K562 (cell line): ENCODE results near the gene TEAD3. TPM values are rescaled to one million over a fixed set of nuclear protein-coding genes. Genes with fewer than 3 reads are reported as not detected.

ENCODE experiments used
- ARHGAP35 ChIP-seq: fragments of 450-650 bp; IDR thresholded peaks from 2 replicates; pipeline ENCODE4 v1.6.1; 2018; ENCODE audit not compliant: partially characterized antibody
- ETV6 ChIP-seq, 3 experiments: fragments of 150-350 bp in 1 of 3; sonication (generic) in 1 of 3; formaldehyde crosslinking in 1 of 3; IDR thresholded peaks; 2 replicates each; pipeline versions ENCODE4 v1.6.1 to v1.8.0; 2014 to 2022; ENCODE audit warnings: borderline replicate concordance in 2 of 3, low read depth in 2 of 3, antibody characterized with exemption in 1 of 3, low read length in 1 of 3, mild to moderate bottlenecking in 1 of 3, missing genetic modification reagents in 1 of 3
- GTF2A2 ChIP-seq: IDR thresholded peaks from 2 replicates; pipeline ENCODE4 v1.6.1; 2016; ENCODE audit warnings: mild to moderate bottlenecking, missing genetic modification characterization, missing compliant biosample characterization
- HDAC1 ChIP-seq, 2 experiments: fragments of 450-650 bp; IDR thresholded peaks; 2 replicates each; pipeline ENCODE4 v1.6.1; 2016 to 2017; ENCODE audit warnings: inconsistent platforms in 1 of 2, mild to moderate bottlenecking in 1 of 2, moderate library complexity in 1 of 2
- HMGN3 ChIP-seq: IDR thresholded peaks from 2 replicates; pipeline ENCODE4 v1.6.1; 2011; ENCODE audit warnings: borderline replicate concordance, low read depth, mild to moderate bottlenecking, mixed read lengths, low read length; ENCODE audit not compliant: insufficient read length; ENCODE audit errors: extremely low read depth
- MCM2 ChIP-seq: fragments of 450-650 bp; IDR thresholded peaks from 2 replicates; pipeline ENCODE4 v1.6.1; 2017; ENCODE audit warnings: low read depth, mild to moderate bottlenecking
- MED1 ChIP-seq: sonication (generic); formaldehyde crosslinking; IDR thresholded peaks from 2 replicates; pipeline ENCODE4 v1.8.1; 2023; ENCODE audit warnings: missing genetic modification reagents, borderline replicate concordance
- MTF1 ChIP-seq: fragments of 250-450 bp; sonication (Bioruptor Pico); IDR thresholded peaks from 2 replicates; pipeline ENCODE4 v1.9.0; 2021; ENCODE audit warnings: moderate library complexity, mild to moderate bottlenecking, inconsistent platforms, borderline replicate concordance
- NFRKB ChIP-seq: fragments of 450-650 bp; IDR thresholded peaks from 2 replicates; pipeline ENCODE4 v1.6.1; 2016; ENCODE audit warnings: low read depth
- NR2C2 ChIP-seq, 2 experiments: fragments of 200-800 bp in 1 of 2; sonication (Bioruptor generic) in 1 of 2; sonication (generic) in 1 of 2; formaldehyde crosslinking in 1 of 2; IDR thresholded peaks; 2 replicates each; pipeline versions ENCODE4 v1.6.1 to v1.8.0; 2016 to 2022; ENCODE audit warnings: mild to moderate bottlenecking in 1 of 2, missing compliant biosample characterization in 1 of 2, missing genetic modification characterization in 1 of 2, missing genetic modification reagents in 1 of 2
- POLR2B ChIP-seq: fragments of 450-650 bp; IDR thresholded peaks from 2 replicates; pipeline ENCODE4 v1.6.1; 2018; ENCODE audit warnings: low read depth; ENCODE audit not compliant: partially characterized antibody
- POU5F1 ChIP-seq: fragments of 150-350 bp; IDR thresholded peaks from 2 replicates; pipeline ENCODE4 v1.6.1; 2014; ENCODE audit warnings: borderline replicate concordance, low read length, low read depth, mild to moderate bottlenecking; ENCODE audit not compliant: partially characterized antibody
- RBFOX2 ChIP-seq: fragments of 200-400 bp; formaldehyde crosslinking; IDR thresholded peaks from 2 replicates; pipeline ENCODE4 v1.6.1; 2017; ENCODE audit warnings: low read depth, mild to moderate bottlenecking, low read length, moderate library complexity
- RBM17 ChIP-seq: fragments of 200-400 bp; formaldehyde crosslinking; IDR thresholded peaks from 2 replicates; pipeline ENCODE4 v1.6.1; 2017; ENCODE audit warnings: low read depth, mild to moderate bottlenecking, low read length, borderline replicate concordance
- STAG1 ChIP-seq: sonication (generic); formaldehyde crosslinking; IDR thresholded peaks from 2 replicates; pipeline ENCODE4 v1.5.0; 2020; ENCODE audit warnings: missing genetic modification reagents, borderline replicate concordance
- TAL1 ChIP-seq: fragments of 450-650 bp; IDR thresholded peaks from 2 replicates; pipeline ENCODE4 v1.6.1; 2016; ENCODE audit warnings: mild to moderate bottlenecking
- TCF7 ChIP-seq: sonication (generic); IDR thresholded peaks from 2 replicates; pipeline ENCODE4 v1.6.1; 2016; ENCODE audit warnings: antibody characterized with exemption, borderline replicate concordance
- TFAM ChIP-seq: fragments of 250-450 bp; sonication (Bioruptor Pico); conservative IDR thresholded peaks from 2 replicates; pipeline ENCODE4 v1.5.0; 2021; ENCODE audit warnings: mild to moderate bottlenecking, moderate library complexity
- XRCC5 ChIP-seq: fragments of 200-400 bp; formaldehyde crosslinking; IDR thresholded peaks from 2 replicates; pipeline ENCODE4 v1.6.1; 2017; ENCODE audit warnings: low read depth, mild to moderate bottlenecking, low read length
- YBX1 ChIP-seq: fragments of 450-650 bp; IDR thresholded peaks from 2 replicates; pipeline ENCODE4 v1.7.1; 2016; ENCODE audit warnings: mild to moderate bottlenecking
- ZFP1 ChIP-seq: fragments of 450-650 bp; formaldehyde crosslinking; IDR thresholded peaks from 2 replicates; pipeline ENCODE4 v1.4.0; 2020; ENCODE audit warnings: mild to moderate bottlenecking, mixed read lengths
- ZMIZ1 ChIP-seq, 2 experiments: fragments of 150-350 bp in 1 of 2; IDR thresholded peaks; 2 replicates each; pipeline ENCODE4 v1.6.1; 2012 to 2016; ENCODE audit warnings: low read depth in 2 of 2, low read length in 2 of 2, mild to moderate bottlenecking in 1 of 2, moderate library complexity in 1 of 2
- ZNF551 ChIP-seq: fragments of 250-450 bp; sonication (Bioruptor Pico); IDR thresholded peaks from 2 replicates; pipeline ENCODE4 v1.5.0; 2021; ENCODE audit warnings: mild to moderate bottlenecking, moderate library complexity
- ZNF76 ChIP-seq: fragments of 250-450 bp; sonication (Bioruptor Pico); IDR thresholded peaks from 2 replicates; pipeline ENCODE4 v1.4.0; 2020; ENCODE audit warnings: mild to moderate bottlenecking, moderate library complexity, borderline replicate concordance
- polyA plus RNA-seq, 8 experiments: library from polyadenylated mRNA; depleted of rRNA in 4 of 8; stranded (reverse) in 5 of 8; unstranded in 3 of 8; fragments of >200 nt; fragmentation: Nextera tagmentation in 2 of 8; fragmentation: Illumina TruSeq in 1 of 8; extraction: Ambion mirVana in 2 of 8; extraction: Trizol in 1 of 8; gene quantifications; 2 replicates each; pipeline versions ENCODE4 v1.2.1 to v1.2.3, GENCODE V29; 2011 to 2014; ENCODE audit warnings: inconsistent platforms in 1 of 8, missing spikeins in 1 of 8
- total RNA-seq, 7 experiments: library from RNA; depleted of rRNA in 6 of 7; stranded (reverse); fragments of >200 nt in 6 of 7; fragmentation: Illumina TruSeq in 2 of 7; extraction: Trizol in 2 of 7; gene quantifications; 2 replicates each; pipeline versions ENCODE4 v1.2.1 to v1.2.3, GENCODE V29; 2011 to 2021; ENCODE audit warnings: low replicate concordance in 1 of 7
- TF ChIP-seq, protein P1 (sequence below): fragments of 250-450 bp; sonication (Bioruptor Pico); IDR thresholded peaks from 2 replicates; pipeline ENCODE4 v1.8.0; 2021; ENCODE audit warnings: moderate library complexity, mild to moderate bottlenecking, inconsistent platforms

TEAD3 gene
- total and polyA plus RNA-seq, 9 of the 15 experiments (the other 6 are each of a cell fraction or from before 2014, with no cell fraction given), result 0.63 to 13.2 (median 3.3) TPM

DNA sequence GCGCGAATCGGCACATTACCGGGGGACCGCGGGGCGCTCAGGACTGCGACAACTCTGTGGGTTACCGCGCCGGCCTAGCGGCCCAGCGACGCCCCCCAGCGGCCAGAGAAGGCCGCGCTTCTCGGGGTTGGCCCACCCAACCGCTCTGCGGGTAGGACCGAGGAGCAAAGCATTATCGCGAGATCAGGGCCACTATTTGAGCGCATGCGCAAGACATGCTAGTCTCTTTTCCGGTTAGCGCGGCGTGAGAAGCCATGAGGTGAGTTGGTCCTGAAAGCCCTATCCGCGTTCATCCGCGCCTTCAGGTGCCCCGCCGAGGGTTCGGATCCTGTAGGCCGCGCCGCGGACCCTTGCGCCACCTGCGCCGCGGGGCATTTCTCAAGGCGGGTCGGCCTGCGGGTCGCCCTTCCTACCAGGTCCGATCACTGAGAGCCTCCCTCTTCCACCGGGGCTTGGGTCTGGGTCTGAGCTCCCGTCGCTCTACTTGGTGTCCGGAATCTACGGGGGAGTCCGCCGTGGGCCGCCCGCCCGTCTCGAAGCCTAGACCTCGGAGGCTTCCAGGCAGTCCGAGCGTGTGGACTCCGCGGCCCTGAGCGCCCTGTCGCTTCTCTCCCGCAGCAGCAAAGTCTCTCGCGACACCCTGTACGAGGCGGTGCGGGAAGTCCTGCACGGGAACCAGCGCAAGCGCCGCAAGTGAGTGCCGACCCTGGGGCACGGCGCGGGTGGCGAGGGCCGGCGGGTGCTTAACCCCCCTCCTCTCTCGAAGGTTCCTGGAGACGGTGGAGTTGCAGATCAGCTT lies 28.5 kb downstream of the TEAD3 start, which contains the start of gene RPL10A (continued):
- TF ChIP-seq ZMIZ1 (IDR thresholded peaks at IDR 0.05; ENCODE audit: low read depth in 2 of 2, low read length in 2 of 2) (peak in 1 of 2 experiments; percentile 77; a peak in 1 of 4 replicates), ETV6 (IDR thresholded peaks at IDR 0.05; ENCODE audit: borderline replicate concordance in 1 of 2, low read depth in 2 of 2, low read length in 1 of 2) (peak in 1 of 2 experiments; percentile 55; a peak in 1 of 4 replicates), ETV6 (CRISPR knock-in tag; IDR thresholded peaks at IDR 0.05; ENCODE audit: borderline replicate concordance) (0 out of 2 replicates have a peak, but pooled peaks have one; percentile 21), POLR2B (peak; percentile 99), NFRKB (peak; percentile 92), GTF2A2 (peak; percentile 94), YBX1 (no peak), TFAM (no peak), STAG1 (peak; percentile 76), RBM17 (no peak), MCM2 (no peak), ZNF551 (CRISPR knock-in tag) (no peak), ZFP1 (no peak), NR2C2 (CRISPR knock-in tag; IDR thresholded peaks at IDR 0.05) (peak; percentile 77; the same call in 1 of the 2 replicates), NR2C2 (tag; IDR thresholded peaks at IDR 0.05) (peak; percentile 56; the same call in 1 of the 2 replicates), XRCC5 (peak; percentile 99), HDAC1 (IDR thresholded peaks at IDR 0.05) (peak; percentile 80 to 96; a peak in 3 of 4 replicates), TAL1 (no peak), ARHGAP35 (peak; percentile 97), TCF7 (peak; percentile 39; the same call in 1 of the 2 replicates), POU5F1 (no peak), RBFOX2 (peak; percentile 97), HMGN3 (peak; percentile 89), MED1 (CRISPR knock-in tag) (no peak), ZNF76 (CRISPR knock-in tag) (no peak), MTF1 (CRISPR knock-in tag) (no peak)
- TF ChIP-seq, protein P1, sequence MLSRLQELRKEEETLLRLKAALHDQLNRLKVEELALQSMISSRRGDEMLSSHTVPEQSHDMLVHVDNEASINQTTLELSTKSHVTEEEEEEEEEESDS (CRISPR knock-in tag), result no peak
